ENCODE data around the gene MAPK7.

GRCh38 chr17:19431691-19432090, 53.4 kb downstream of the MAPK7 start:
- no peak for TF ChIP-seq CTCF (IDR thresholded peaks at IDR 0.05 in 4 of 5, conservative IDR thresholded peaks at IDR 0.05 in 1 of 5)
- TF ChIP-seq POLR2A (IDR thresholded peaks at IDR 0.05) = no peak

Data from gastrocnemius medialis (tissue), 4 donors.